Ishikawa (cell line): ENCODE data around the gene SEL1L3.

ENCODE experiments used
- EP300 ChIP-seq: IDR thresholded peaks from 2 replicates; pipeline ENCODE4 v1.6.1; 2012; ENCODE audit warnings: borderline replicate concordance
- FOXM1 ChIP-seq: IDR thresholded peaks from 2 replicates; pipeline ENCODE4 v1.6.1; 2012; ENCODE audit warnings: low read depth, borderline replicate concordance
- RAD21 ChIP-seq: IDR thresholded peaks from 2 replicates; pipeline ENCODE4 v1.6.1; 2012; ENCODE audit warnings: low read depth
- USF1 ChIP-seq: IDR thresholded peaks from 2 replicates; pipeline ENCODE4 v1.6.1; 2012
- YY1 ChIP-seq: IDR thresholded peaks from 2 replicates; pipeline ENCODE4 v1.6.1; 2012; ENCODE audit warnings: low read depth
- TF ChIP-seq, protein P1 (sequence below): IDR thresholded peaks from 2 replicates; pipeline ENCODE4 v1.6.1; 2012; ENCODE audit warnings: low read depth, mild to moderate bottlenecking

GRCh38 chr4:25890571-25891485, 28.0 kb upstream of the SEL1L3 start:
- no peak for TF ChIP-seq YY1
- no peak for TF ChIP-seq RAD21
- TF ChIP-seq, protein P1, sequence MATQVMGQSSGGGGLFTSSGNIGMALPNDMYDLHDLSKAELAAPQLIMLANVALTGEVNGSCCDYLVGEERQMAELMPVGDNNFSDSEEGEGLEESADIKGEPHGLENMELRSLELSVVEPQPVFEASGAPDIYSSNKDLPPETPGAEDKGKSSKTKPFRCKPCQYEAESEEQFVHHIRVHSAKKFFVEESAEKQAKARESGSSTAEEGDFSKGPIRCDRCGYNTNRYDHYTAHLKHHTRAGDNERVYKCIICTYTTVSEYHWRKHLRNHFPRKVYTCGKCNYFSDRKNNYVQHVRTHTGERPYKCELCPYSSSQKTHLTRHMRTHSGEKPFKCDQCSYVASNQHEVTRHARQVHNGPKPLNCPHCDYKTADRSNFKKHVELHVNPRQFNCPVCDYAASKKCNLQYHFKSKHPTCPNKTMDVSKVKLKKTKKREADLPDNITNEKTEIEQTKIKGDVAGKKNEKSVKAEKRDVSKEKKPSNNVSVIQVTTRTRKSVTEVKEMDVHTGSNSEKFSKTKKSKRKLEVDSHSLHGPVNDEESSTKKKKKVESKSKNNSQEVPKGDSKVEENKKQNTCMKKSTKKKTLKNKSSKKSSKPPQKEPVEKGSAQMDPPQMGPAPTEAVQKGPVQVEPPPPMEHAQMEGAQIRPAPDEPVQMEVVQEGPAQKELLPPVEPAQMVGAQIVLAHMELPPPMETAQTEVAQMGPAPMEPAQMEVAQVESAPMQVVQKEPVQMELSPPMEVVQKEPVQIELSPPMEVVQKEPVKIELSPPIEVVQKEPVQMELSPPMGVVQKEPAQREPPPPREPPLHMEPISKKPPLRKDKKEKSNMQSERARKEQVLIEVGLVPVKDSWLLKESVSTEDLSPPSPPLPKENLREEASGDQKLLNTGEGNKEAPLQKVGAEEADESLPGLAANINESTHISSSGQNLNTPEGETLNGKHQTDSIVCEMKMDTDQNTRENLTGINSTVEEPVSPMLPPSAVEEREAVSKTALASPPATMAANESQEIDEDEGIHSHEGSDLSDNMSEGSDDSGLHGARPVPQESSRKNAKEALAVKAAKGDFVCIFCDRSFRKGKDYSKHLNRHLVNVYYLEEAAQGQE: no peak
- TF ChIP-seq USF1: no peak
- no peak for TF ChIP-seq EP300
- no peak for TF ChIP-seq FOXM1
